ENCODE measurements around the gene PAFAH1B1.
"Not testable (repeated sequence)": the region's sequence is repeated elsewhere in the genome, so short reads cannot be mapped to it uniquely, and the experiment has no call there.

Gene PAFAH1B1

GRCh38 chr17:2634361-2634960 is 41.0 kb downstream of the PAFAH1B1 start:
- TF ChIP-seq TAF1 (IDR thresholded peaks at IDR 0.05; ENCODE audit: low read depth, low read length) (no peak), SPI1 (IDR thresholded peaks at IDR 0.05; ENCODE audit: low read depth, low read length) (no peak), POLR2A (IDR thresholded peaks at IDR 0.05; ENCODE audit: low read depth, low read length) (no peak), POLR2AphosphoS5 (IDR thresholded peaks at IDR 0.05; ENCODE audit: low read depth, low read length) (no peak), POU2F2 (IDR thresholded peaks at IDR 0.05; ENCODE audit: low read depth, low read length) (no peak), PAX5 (IDR thresholded peaks at IDR 0.05; ENCODE audit: insufficient read depth, low read length, severe bottlenecking) (no peak)
- FAIRE-seq (no peak), DNase-seq (ENCODE audit: insufficient read length, low spot score) (no peak)

- FAIRE-seq (no peak), DNase-seq (ENCODE audit: insufficient read length, low spot score) (no peak)
- no peak for TF ChIP-seq POU2F2 (IDR thresholded peaks at IDR 0.05; ENCODE audit: low read depth, low read length)
- no peak for TF ChIP-seq SPI1 (IDR thresholded peaks at IDR 0.05; ENCODE audit: low read depth, low read length)
- no peak for TF ChIP-seq POLR2AphosphoS5 (IDR thresholded peaks at IDR 0.05; ENCODE audit: low read depth, low read length)
Observed at GRCh38 chr17:2635241-2635640, 41.8 kb downstream of the PAFAH1B1 start.

GRCh38 chr17:2635675-2636074 is 42.2 kb downstream of the PAFAH1B1 start:
- FAIRE-seq (no peak), DNase-seq (ENCODE audit: insufficient read length, low spot score) (no peak)
- TF ChIP-seq POU2F2 (IDR thresholded peaks at IDR 0.05; ENCODE audit: low read depth, low read length) (no peak), POLR2AphosphoS5 (IDR thresholded peaks at IDR 0.05; ENCODE audit: low read depth, low read length) (no peak), SPI1 (IDR thresholded peaks at IDR 0.05; ENCODE audit: low read depth, low read length) (no peak), PAX5 (IDR thresholded peaks at IDR 0.05; ENCODE audit: insufficient read depth, low read length, severe bottlenecking) (no peak), POLR2A (IDR thresholded peaks at IDR 0.05; ENCODE audit: low read depth, low read length) (no peak), TAF1 (IDR thresholded peaks at IDR 0.05; ENCODE audit: low read depth, low read length) (no peak)

GRCh38 chr17:2636169-2636930 is 42.9 kb downstream of the PAFAH1B1 start:
- DNase-seq (ENCODE audit: insufficient read length, low spot score) (no peak), FAIRE-seq (no peak)
- TF ChIP-seq POU2F2 (IDR thresholded peaks at IDR 0.05; ENCODE audit: low read depth, low read length) (no peak), SPI1 (IDR thresholded peaks at IDR 0.05; ENCODE audit: low read depth, low read length) (no peak), PAX5 (IDR thresholded peaks at IDR 0.05; ENCODE audit: insufficient read depth, low read length, severe bottlenecking) (no peak), POLR2AphosphoS5 (IDR thresholded peaks at IDR 0.05; ENCODE audit: low read depth, low read length) (no peak), TAF1 (IDR thresholded peaks at IDR 0.05; ENCODE audit: low read depth, low read length) (no peak), POLR2A (IDR thresholded peaks at IDR 0.05; ENCODE audit: low read depth, low read length) (no peak)

- FAIRE-seq (no peak), DNase-seq (ENCODE audit: insufficient read length, low spot score) (no peak)
- no peak for TF ChIP-seq TAF1 (IDR thresholded peaks at IDR 0.05; ENCODE audit: low read depth, low read length)
- TF ChIP-seq POU2F2 (IDR thresholded peaks at IDR 0.05; ENCODE audit: low read depth, low read length): no peak
- no peak for TF ChIP-seq POLR2A (IDR thresholded peaks at IDR 0.05; ENCODE audit: low read depth, low read length)
- TF ChIP-seq SPI1 (IDR thresholded peaks at IDR 0.05; ENCODE audit: low read depth, low read length): no peak
- TF ChIP-seq POLR2AphosphoS5 (IDR thresholded peaks at IDR 0.05; ENCODE audit: low read depth, low read length): no peak
- no peak for TF ChIP-seq PAX5 (IDR thresholded peaks at IDR 0.05; ENCODE audit: insufficient read depth, low read length, severe bottlenecking)
Observed at GRCh38 chr17:2637422-2637821, 44.0 kb downstream of the PAFAH1B1 start.

- TF ChIP-seq SPI1 (IDR thresholded peaks at IDR 0.05; ENCODE audit: low read depth, low read length): no peak
- TF ChIP-seq PAX5 (IDR thresholded peaks at IDR 0.05; ENCODE audit: insufficient read depth, low read length, severe bottlenecking): no peak
- TF ChIP-seq POU2F2 (IDR thresholded peaks at IDR 0.05; ENCODE audit: low read depth, low read length): no peak
- TF ChIP-seq POLR2AphosphoS5 (IDR thresholded peaks at IDR 0.05; ENCODE audit: low read depth, low read length): no peak
- no peak for TF ChIP-seq TAF1 (IDR thresholded peaks at IDR 0.05; ENCODE audit: low read depth, low read length)
- TF ChIP-seq POLR2A (IDR thresholded peaks at IDR 0.05; ENCODE audit: low read depth, low read length): no peak
- DNase-seq (ENCODE audit: insufficient read length, low spot score) (no peak), FAIRE-seq (no peak)
Observed at GRCh38 chr17:2644971-2645370, 51.5 kb downstream of the PAFAH1B1 start.

GRCh38 chr17:2647957-2648356 is 54.5 kb downstream of the PAFAH1B1 start:
- FAIRE-seq (no peak), DNase-seq (ENCODE audit: insufficient read length, low spot score) (no peak)
- TF ChIP-seq PAX5 (IDR thresholded peaks at IDR 0.05; ENCODE audit: insufficient read depth, low read length, severe bottlenecking) (no peak), POLR2A (IDR thresholded peaks at IDR 0.05; ENCODE audit: low read depth, low read length) (no peak), POU2F2 (IDR thresholded peaks at IDR 0.05; ENCODE audit: low read depth, low read length) (no peak), POLR2AphosphoS5 (IDR thresholded peaks at IDR 0.05; ENCODE audit: low read depth, low read length) (no peak), SPI1 (IDR thresholded peaks at IDR 0.05; ENCODE audit: low read depth, low read length) (no peak), TAF1 (IDR thresholded peaks at IDR 0.05; ENCODE audit: low read depth, low read length) (no peak)

- FAIRE-seq (no peak), DNase-seq (ENCODE audit: insufficient read length, low spot score) (no peak)
- TF ChIP-seq TAF1 (IDR thresholded peaks at IDR 0.05; ENCODE audit: low read depth, low read length) (no peak), POLR2A (IDR thresholded peaks at IDR 0.05; ENCODE audit: low read depth, low read length) (no peak), PAX5 (IDR thresholded peaks at IDR 0.05; ENCODE audit: insufficient read depth, low read length, severe bottlenecking) (no peak), POU2F2 (IDR thresholded peaks at IDR 0.05; ENCODE audit: low read depth, low read length) (no peak), SPI1 (IDR thresholded peaks at IDR 0.05; ENCODE audit: low read depth, low read length) (no peak), POLR2AphosphoS5 (IDR thresholded peaks at IDR 0.05; ENCODE audit: low read depth, low read length) (no peak)
Observed at GRCh38 chr17:2649191-2649590, 55.7 kb downstream of the PAFAH1B1 start.

GRCh38 chr17:2652911-2653310 is 59.5 kb downstream of the PAFAH1B1 start:
- not testable (repeated sequence) for FAIRE-seq

GRCh38 chr17:2655546-2655945 is 62.1 kb downstream of the PAFAH1B1 start:
- no peak for FAIRE-seq
- DNase-seq (ENCODE audit: insufficient read length, low spot score): no peak
- no peak for TF ChIP-seq POLR2A (IDR thresholded peaks at IDR 0.05; ENCODE audit: low read depth, low read length)
- TF ChIP-seq PAX5 (IDR thresholded peaks at IDR 0.05; ENCODE audit: insufficient read depth, low read length, severe bottlenecking): no peak
- TF ChIP-seq POU2F2 (IDR thresholded peaks at IDR 0.05; ENCODE audit: low read depth, low read length): no peak

More at GRCh38 chr17:2652911-2653310, 59.5 kb downstream of the PAFAH1B1 start:
- not testable (repeated sequence) for DNase-seq (ENCODE audit: insufficient read length, low spot score)
